Keratinocyte (primary cell): ENCODE measurements around the gene PTPRD. TPM values are rescaled to one million over a fixed set of nuclear protein-coding genes. Genes with fewer than 3 reads are reported as not detected.

Source experiments
- DNase-seq: peaks from one replicate; pipeline ENCODE4 v3.0.0-alpha.2; 2011; ENCODE audit warnings: low read depth, missing footprints, low spot score
- FAIRE-seq: peaks from 2 replicates; lab custom pipeline; 2011; peaks lifted over from hg19 to GRCh38; lab: Jason Lieb, UNC
- H2AFZ ChIP-seq: 2 replicates; pipeline ENCODE4 v1.6.0; 2012; ENCODE audit warnings: low read length, control low read depth, inconsistent platforms; ENCODE audit not compliant: control insufficient read depth
- H3K27ac ChIP-seq: 2 replicates; pipeline ENCODE4 v1.5.1; 2011; ENCODE audit warnings: low read length; ENCODE audit not compliant: control insufficient read depth, insufficient read depth
- H3K27me3 ChIP-seq: 3 replicates; pipeline ENCODE4 v1.6.0; 2011; ENCODE audit warnings: low read length; ENCODE audit not compliant: control insufficient read depth, insufficient read depth; ENCODE audit errors: extremely low read depth
- H3K36me3 ChIP-seq, 2 experiments: 2 replicates in 1 of 2; 3 replicates in 1 of 2; pipeline ENCODE4 v1.5.1; 2011; ENCODE audit warnings: low read length in 2 of 2, mild to moderate bottlenecking in 1 of 2; ENCODE audit not compliant: control insufficient read depth in 2 of 2, insufficient read depth in 2 of 2; ENCODE audit errors: extremely low read depth in 1 of 2
- H3K4me1 ChIP-seq: 3 replicates; pipeline ENCODE4 v1.5.1; 2011; ENCODE audit warnings: low read length; ENCODE audit not compliant: control insufficient read depth, insufficient read depth; ENCODE audit errors: extremely low read depth
- H3K4me2 ChIP-seq: 3 replicates; pipeline ENCODE4 v1.6.0; 2011; ENCODE audit warnings: low read depth, low read length; ENCODE audit not compliant: control insufficient read depth, insufficient read depth; ENCODE audit errors: extremely low read depth
- H3K4me3 ChIP-seq, 3 experiments: fragments of 200-600 bp in 1 of 3; sonication (generic) in 1 of 3; 2 replicates in 2 of 3; 3 replicates in 1 of 3; pipeline ENCODE4 v1.5.1; 2011 to 2016; ENCODE audit warnings: low read length in 3 of 3, mild to moderate bottlenecking in 3 of 3, control low read depth in 2 of 3, inconsistent platforms in 1 of 3, low read depth in 1 of 3, mixed read lengths in 1 of 3, mixed run types in 1 of 3, moderate library complexity in 1 of 3; ENCODE audit not compliant: control insufficient read depth in 2 of 3, insufficient read depth in 2 of 3; ENCODE audit errors: extremely low read depth in 1 of 3
- H3K79me2 ChIP-seq: 2 replicates; pipeline ENCODE4 v1.6.0; 2012; ENCODE audit warnings: low read length; ENCODE audit not compliant: control insufficient read depth, insufficient read depth
- H3K9ac ChIP-seq: 3 replicates; pipeline ENCODE4 v1.6.0; 2011; ENCODE audit warnings: low read length; ENCODE audit not compliant: control insufficient read depth, insufficient read depth; ENCODE audit errors: extremely low read depth
- H3K9me1 ChIP-seq: 3 replicates; pipeline ENCODE4 v1.6.0; 2011; ENCODE audit warnings: low read length; ENCODE audit not compliant: control insufficient read depth, insufficient read depth; ENCODE audit errors: extremely low read depth
- H3K9me3 ChIP-seq: 2 replicates; pipeline ENCODE4 v1.5.1; 2012; ENCODE audit warnings: low read depth, low read length; ENCODE audit not compliant: control insufficient read depth
- H4K20me1 ChIP-seq: 3 replicates; pipeline ENCODE4 v1.6.0; 2011; ENCODE audit warnings: low read length; ENCODE audit not compliant: control insufficient read depth, insufficient read depth; ENCODE audit errors: extremely low read depth
- EZH2 ChIP-seq: IDR thresholded peaks from one replicate; pipeline ENCODE4 v1.6.1; 2012; ENCODE audit warnings: inconsistent platforms, mild to moderate bottlenecking, low read length, moderate library complexity
- dilution Hi-C: fragments of 300-500 bp; cut with MboI; formaldehyde crosslinking; loops from one replicate; pipeline ENCODE4 v1.7.0; 2020; ENCODE audit warnings: low sequenced_read_pairs; ENCODE audit not compliant: extremely low pct_ligation_motif_present
- polyA plus RNA-seq, 5 experiments: library from polyadenylated mRNA; depleted of rRNA in 3 of 5; stranded (reverse) in 3 of 5; stranded (forward) in 1 of 5; unstranded in 1 of 5; fragments of >200 nt; gene quantifications; 1 replicate in 1 of 5; 2 replicates in 3 of 5; 3 replicates in 1 of 5; pipeline versions ENCODE4 v1.2.1 to v1.2.3, GENCODE V29; 2011 to 2012; ENCODE audit warnings: missing spikeins in 2 of 5, low read depth in 1 of 5, low replicate concordance in 1 of 5
- TF ChIP-seq, protein P1 (sequence below), 3 experiments: IDR thresholded peaks in 1 of 3; conservative IDR thresholded peaks in 1 of 3; optimal IDR thresholded peaks in 1 of 3; 2 replicates in 2 of 3; 3 replicates in 1 of 3; pipeline versions ENCODE3 to v1.5.1; 2011; ENCODE audit warnings: low read length in 3 of 3, mild to moderate bottlenecking in 3 of 3, moderate library complexity in 2 of 3, control low read depth in 1 of 3, inconsistent platforms in 1 of 3; ENCODE audit not compliant: insufficient read depth in 2 of 3; ENCODE audit errors: extremely low read depth in 1 of 3

The PTPRD gene
- polyA plus RNA-seq, 1 donor (not counting 4 experiments of a cell fraction or from before 2014, with no cell fraction given), result 0.10 TPM

DNA sequence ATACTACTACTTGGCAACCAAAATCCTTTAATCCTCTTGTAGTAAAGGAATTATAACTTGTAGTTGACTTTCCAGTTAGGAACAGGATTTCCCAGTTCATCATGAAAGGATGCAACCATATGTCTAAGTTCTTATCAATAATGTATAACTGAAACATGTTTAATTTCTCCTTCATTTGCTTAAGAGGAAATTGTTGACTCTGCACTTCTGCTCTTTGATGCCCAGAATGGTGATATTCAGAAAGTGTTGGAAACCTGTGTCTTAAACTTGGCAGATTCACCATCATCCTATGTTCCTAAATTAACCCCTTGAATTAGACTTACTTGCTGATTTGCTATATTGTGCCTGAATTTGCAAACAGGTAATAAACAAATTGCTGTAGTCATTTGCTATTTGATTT, 201.5 kb downstream of the PTPRD start:
- FAIRE-seq, result no peak
- Histone ChIP-seq H3K9me3 (no peaks in the 10 kb centered on the region), H3K27ac (no peak overlapping the region), H3K27me3 (no peaks in the 10 kb centered on the region), H3K9me1 (no peaks in the 10 kb centered on the region), H3K9ac (no peak overlapping the region), H4K20me1 (no peaks in the 10 kb centered on the region), H3K79me2 (no peaks in the 10 kb centered on the region), H2AFZ (no peak overlapping the region), H3K4me1 (no peaks in the 10 kb centered on the region), H3K36me3 (no peaks in the 10 kb centered on the region), H3K4me3 (no peak overlapping the region), H3K4me2 (no peak overlapping the region)
- DNase-seq, result no peak
- dilution Hi-C loops, result no loop called here
- TF ChIP-seq EZH2, result no peak
- TF ChIP-seq, protein P1, sequence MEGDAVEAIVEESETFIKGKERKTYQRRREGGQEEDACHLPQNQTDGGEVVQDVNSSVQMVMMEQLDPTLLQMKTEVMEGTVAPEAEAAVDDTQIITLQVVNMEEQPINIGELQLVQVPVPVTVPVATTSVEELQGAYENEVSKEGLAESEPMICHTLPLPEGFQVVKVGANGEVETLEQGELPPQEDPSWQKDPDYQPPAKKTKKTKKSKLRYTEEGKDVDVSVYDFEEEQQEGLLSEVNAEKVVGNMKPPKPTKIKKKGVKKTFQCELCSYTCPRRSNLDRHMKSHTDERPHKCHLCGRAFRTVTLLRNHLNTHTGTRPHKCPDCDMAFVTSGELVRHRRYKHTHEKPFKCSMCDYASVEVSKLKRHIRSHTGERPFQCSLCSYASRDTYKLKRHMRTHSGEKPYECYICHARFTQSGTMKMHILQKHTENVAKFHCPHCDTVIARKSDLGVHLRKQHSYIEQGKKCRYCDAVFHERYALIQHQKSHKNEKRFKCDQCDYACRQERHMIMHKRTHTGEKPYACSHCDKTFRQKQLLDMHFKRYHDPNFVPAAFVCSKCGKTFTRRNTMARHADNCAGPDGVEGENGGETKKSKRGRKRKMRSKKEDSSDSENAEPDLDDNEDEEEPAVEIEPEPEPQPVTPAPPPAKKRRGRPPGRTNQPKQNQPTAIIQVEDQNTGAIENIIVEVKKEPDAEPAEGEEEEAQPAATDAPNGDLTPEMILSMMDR (optimal IDR thresholded peaks at IDR 0.05 in 1 of 3, IDR thresholded peaks at IDR 0.05 in 1 of 3, conservative IDR thresholded peaks at IDR 0.05 in 1 of 3; ENCODE audit: extremely low read depth in 1 of 3, insufficient read depth in 2 of 3, low read length in 3 of 3), result no peak

DNA sequence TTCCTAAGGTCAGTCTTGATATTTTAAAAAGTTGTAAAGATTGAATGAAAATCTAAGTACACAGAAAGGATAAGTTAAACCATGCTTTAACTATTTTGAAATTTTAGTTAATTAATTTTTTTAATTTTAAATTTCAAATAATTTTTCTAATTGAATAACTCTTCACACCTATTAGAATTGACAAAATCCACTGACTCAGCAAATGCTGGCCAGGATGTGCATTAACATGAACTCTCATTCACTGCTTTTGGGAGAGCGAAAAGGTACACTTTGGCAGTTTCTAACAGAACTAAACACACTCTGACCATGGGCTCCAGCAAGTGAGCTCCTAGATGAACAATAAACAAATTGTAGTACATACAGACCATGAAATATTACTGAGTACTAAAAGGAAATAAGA, 209.5 kb downstream of the PTPRD start:
- no peak for DNase-seq
- no peaks in the 10 kb centered on the region for H3K79me2 ChIP-seq
- no peak overlapping the region for H3K9ac ChIP-seq
- dilution Hi-C loops, result no loop called here
- no peak overlapping the region for H3K4me3 ChIP-seq
- H3K4me1 ChIP-seq, result no peaks in the 10 kb centered on the region
- no peak overlapping the region for H3K27ac ChIP-seq
- no peak for FAIRE-seq
- H3K36me3 ChIP-seq, result no peaks in the 10 kb centered on the region
- no peaks in the 10 kb centered on the region for H3K9me3 ChIP-seq
- H2AFZ ChIP-seq, result no peak overlapping the region
- no peak for TF ChIP-seq EZH2
- TF ChIP-seq, protein P1 (optimal IDR thresholded peaks at IDR 0.05 in 1 of 3, IDR thresholded peaks at IDR 0.05 in 1 of 3, conservative IDR thresholded peaks at IDR 0.05 in 1 of 3; ENCODE audit: extremely low read depth in 1 of 3, insufficient read depth in 2 of 3, low read length in 3 of 3), result no peak
- no peaks in the 10 kb centered on the region for H3K27me3 ChIP-seq
- no peak overlapping the region for H3K4me2 ChIP-seq
- no peaks in the 10 kb centered on the region for H4K20me1 ChIP-seq
- H3K9me1 ChIP-seq, result no peaks in the 10 kb centered on the region
